Coronary artery (tissue), 2 donors: ENCODE data around the gene OBSCN.

Experiments
- DNase-seq: peaks from one replicate; pipeline ENCODE4 v3.0.0-alpha.2; 2017; ENCODE audit warnings: low spot score
- H3K27ac ChIP-seq, 2 donors: fragments of 200-600 bp; sonication (generic); one replicate each; pipeline ENCODE4 v1.5.1; 2016 to 2019
- H3K4me3 ChIP-seq: fragments of 200-600 bp; sonication (generic); 2 replicates; pipeline ENCODE4 v1.5.1; 2016; ENCODE audit warnings: mild to moderate bottlenecking, moderate library complexity
- CTCF ChIP-seq: fragments of 200-600 bp; sonication (generic); IDR thresholded peaks from one replicate; pipeline ENCODE4 v1.5.1; 2019; ENCODE audit warnings: antibody characterized with exemption

The OBSCN gene

GRCh38 chr1:228366866-228367741, 159.3 kb downstream of the OBSCN start:
- DNase-seq, result no peak
- no peak overlapping the region for H3K27ac ChIP-seq
- TF ChIP-seq CTCF, result no peak
- no peak overlapping the region for H3K4me3 ChIP-seq

- DNase-seq, result no peak
Observed at GRCh38 chr1:228367798-228368791, 160.3 kb downstream of the OBSCN start.

GRCh38 chr1:228368801-228369607, 161.2 kb downstream of the OBSCN start:
- TF ChIP-seq CTCF, result no peak
- DNase-seq, result no peak
- Histone ChIP-seq H3K27ac (no peak overlapping the region), H3K4me3 (no peak overlapping the region)

More at GRCh38 chr1:228367798-228368791, 160.3 kb downstream of the OBSCN start:
- no peak overlapping the region for H3K4me3 ChIP-seq
- H3K27ac ChIP-seq, result no peak overlapping the region
- no peak for TF ChIP-seq CTCF

- Histone ChIP-seq H3K4me3 (no peak overlapping the region), H3K27ac (no peak overlapping the region)
- TF ChIP-seq CTCF, result no peak
- DNase-seq, result no peak
Observed at GRCh38 chr1:228369608-228370438, 162.0 kb downstream of the OBSCN start.

GRCh38 chr1:228370439-228370940, 162.6 kb downstream of the OBSCN start:
- DNase-seq, result no peak
- H3K27ac ChIP-seq, result no peak overlapping the region
- no peak for TF ChIP-seq CTCF
- no peak overlapping the region for H3K4me3 ChIP-seq
